Caco-2 (cell line): ENCODE data around the gene CXCL16. TPM values are rescaled to one million over a fixed set of nuclear protein-coding genes. Genes with fewer than 3 reads are reported as not detected.

Source experiments
- BruUV-seq: library from RNA; stranded (reverse); fragments of 400-500 nt; replicated peaks from 2 replicates; lab custom pipeline; 2021; lab: Mats Ljungman, UMichigan
- CTCF ChIA-PET: fragments of 300-600 bp; sonication (Branson Sonifier 250); formaldehyde crosslinking; loops from one replicate; lab custom pipeline; 2022; ENCODE audit warnings: antibody characterized with exemption; lab: Charles Lee
- POLR2A ChIA-PET: fragments of 300-600 bp; sonication (Branson Sonifier 250); formaldehyde crosslinking; loops from one replicate; lab custom pipeline; 2022; ENCODE audit warnings: antibody characterized with exemption; lab: Charles Lee
- DNase-seq, 2 experiments: peaks; one replicate each; pipeline versions ENCODE4 v3.0.0 to v3.0.0-alpha.2; 2020 to 2022
- H3K27me3 ChIP-seq: replicated peaks from 2 replicates; pipeline ENCODE4 v1.6.0; 2011; ENCODE audit warnings: low read length; ENCODE audit not compliant: control insufficient read depth, insufficient read depth
- H3K36me3 ChIP-seq: 2 replicates; pipeline ENCODE4 v1.5.1; 2011; ENCODE audit warnings: low read length; ENCODE audit not compliant: control insufficient read depth, insufficient read depth
- H3K4me1 ChIP-seq: fragments of 250-450 bp; sonication (Bioruptor Pico); 2 replicates; pipeline ENCODE4 v1.5.1; 2020; ENCODE audit warnings: mild to moderate bottlenecking
- H3K4me3 ChIP-seq: 2 replicates; pipeline ENCODE4 v1.5.1; 2011; ENCODE audit warnings: low read depth, mild to moderate bottlenecking, control low read depth, low read length
- H3K9me3 ChIP-seq: fragments of 250-450 bp; sonication (Bioruptor Pico); 2 replicates; pipeline ENCODE4 v1.5.1; 2020; ENCODE audit warnings: mild to moderate bottlenecking, moderate library complexity
- H3K27ac Mint-ChIP-seq: one replicate; pipeline ENCODE4 v1.8.0; 2022; ENCODE audit warnings: mixed read lengths; ENCODE audit not compliant: unreplicated experiment
- H3K27me3 Mint-ChIP-seq: one replicate; pipeline ENCODE4 v1.8.0; 2022; ENCODE audit warnings: mixed read lengths; ENCODE audit not compliant: insufficient read depth, unreplicated experiment
- H3K36me3 Mint-ChIP-seq: one replicate; pipeline ENCODE4 v1.8.0; 2022; ENCODE audit warnings: mild to moderate bottlenecking, mixed read lengths; ENCODE audit not compliant: insufficient read depth, unreplicated experiment
- H3K4me1 Mint-ChIP-seq: one replicate; pipeline ENCODE4 v1.8.0; 2022; ENCODE audit warnings: low read depth, mixed read lengths; ENCODE audit not compliant: unreplicated experiment
- H3K4me3 Mint-ChIP-seq: one replicate; pipeline ENCODE4 v1.8.0; 2022; ENCODE audit warnings: mild to moderate bottlenecking, moderate library complexity, mixed read lengths; ENCODE audit not compliant: unreplicated experiment
- H3K9me3 Mint-ChIP-seq: one replicate; pipeline ENCODE4 v1.8.0; 2022; ENCODE audit warnings: mixed read lengths; ENCODE audit not compliant: unreplicated experiment
- CTCF ChIP-seq, 2 experiments: fragments of 200-600 bp in 1 of 2; IDR thresholded peaks; 1 replicate in 1 of 2; 2 replicates in 1 of 2; pipeline versions ENCODE4 v1.5.1 to v1.8.0; 2011 to 2022; ENCODE audit warnings: antibody characterized with exemption in 1 of 2, control low read depth in 1 of 2, inconsistent platforms in 1 of 2, low read depth in 1 of 2, low read length in 1 of 2, mild to moderate bottlenecking in 1 of 2, moderate library complexity in 1 of 2; ENCODE audit not compliant: insufficient read depth in 1 of 2, severe bottlenecking in 1 of 2, unreplicated experiment in 1 of 2
- intact Hi-C: fragments of 100-400 bp; cut with micrococcal nuclease; formaldehyde crosslinking; loops from one replicate; pipeline ENCODE4 v1.10.0; 2022; ENCODE audit not compliant: unreplicated experiment
- total RNA-seq: library from RNA; stranded (reverse); gene quantifications from 2 replicates; pipeline ENCODE4 v1.2.3, GENCODE V29; 2022

Gene CXCL16
- total RNA-seq, 1 experiment from 2014 or later = 55.3 TPM

DNA sequence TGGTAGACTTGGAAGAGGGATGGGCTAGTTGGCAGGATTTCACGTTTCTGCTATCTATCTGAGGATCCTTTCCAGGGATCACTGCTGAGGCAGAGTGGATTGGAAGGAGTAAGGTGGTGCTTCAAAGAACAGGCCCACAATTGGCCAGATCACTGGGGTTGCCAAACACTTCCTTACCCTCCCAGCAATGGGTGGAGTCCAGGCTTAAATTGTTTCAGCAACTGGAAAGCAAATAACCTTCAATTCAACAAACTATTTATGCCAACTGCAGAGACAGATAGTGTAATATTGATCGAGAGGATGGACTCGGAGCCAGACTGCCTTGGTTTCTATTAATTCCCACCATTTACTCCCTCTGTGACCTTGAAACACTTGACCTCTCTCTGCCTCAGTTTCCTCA, 27.2 kb downstream of the CXCL16 start:
- ChIA-PET POLR2A (no interaction called here), CTCF (no interaction called here)
- Histone ChIP-seq H3K4me1 (no peaks in the 10 kb centered on the region; the same call in 1 of the 2 replicates), H3K36me3 (no peaks in the 10 kb centered on the region), H3K27me3 (no peaks in the 10 kb centered on the region), H3K4me3 (no peak overlapping the region), H3K9me3 (no peaks in the 10 kb centered on the region)
- H3K27ac Mint-ChIP-seq = no peak overlapping the region
- peaks cover 23% of the 10 kb centered on the region for H3K36me3 Mint-ChIP-seq
- H3K27me3 Mint-ChIP-seq = no peaks in the 10 kb centered on the region
- H3K4me1 Mint-ChIP-seq = no peaks in the 10 kb centered on the region
- no peak overlapping the region for H3K4me3 Mint-ChIP-seq
- no peaks in the 10 kb centered on the region for H3K9me3 Mint-ChIP-seq
- DNase-seq = no peak
- no peak for TF ChIP-seq CTCF (IDR thresholded peaks at IDR 0.05; ENCODE audit: insufficient read depth in 1 of 2, low read depth in 1 of 2, low read length in 1 of 2, severe bottlenecking in 1 of 2, unreplicated experiment in 1 of 2)
- intact Hi-C loops = no loop called here
- BruUV-seq = no TSS peak

GRCh38 chr17:4711661-4712181, 28.0 kb downstream of the CXCL16 start:
- Mint-ChIP-seq H3K4me3 (peak overlapping the region; percentile 84), H3K9me3 (no peaks in the 10 kb centered on the region), H3K4me1 (no peaks in the 10 kb centered on the region), H3K36me3 (peaks cover 24% of the 10 kb centered on the region), H3K27ac (no peak overlapping the region), H3K27me3 (no peaks in the 10 kb centered on the region)
- intact Hi-C loops = no loop called here
- H3K27me3 ChIP-seq = no peaks in the 10 kb centered on the region
- no peaks in the 10 kb centered on the region for H3K36me3 ChIP-seq
- POLR2A ChIA-PET = no interaction called here
- no peak for DNase-seq
- TF ChIP-seq CTCF (IDR thresholded peaks at IDR 0.05; ENCODE audit: insufficient read depth in 1 of 2, low read depth in 1 of 2, low read length in 1 of 2, severe bottlenecking in 1 of 2, unreplicated experiment in 1 of 2) = no peak
- H3K9me3 ChIP-seq = no peaks in the 10 kb centered on the region
- no peaks in the 10 kb centered on the region; the same call in 1 of the 2 replicates for H3K4me1 ChIP-seq
- no TSS peak for BruUV-seq
- CTCF ChIA-PET = no interaction called here
- peak overlapping the region; percentile 66 for H3K4me3 ChIP-seq

- intact Hi-C loops = loop anchor here (1.0 kb wide), 2 partner anchors 20 to 178 kb away; partner anchors contain the start of gene MED11
- no peak for TF ChIP-seq CTCF (IDR thresholded peaks at IDR 0.05; ENCODE audit: insufficient read depth in 1 of 2, low read depth in 1 of 2, low read length in 1 of 2, severe bottlenecking in 1 of 2, unreplicated experiment in 1 of 2)
- H3K4me1 Mint-ChIP-seq = peaks cover 4% of the 10 kb centered on the region
- Histone ChIP-seq H3K27me3 (no peaks in the 10 kb centered on the region), H3K4me3 (peak overlapping the region; percentile 66), H3K9me3 (no peaks in the 10 kb centered on the region), H3K4me1 (no peaks in the 10 kb centered on the region; the same call in 1 of the 2 replicates), H3K36me3 (no peaks in the 10 kb centered on the region)
- POLR2A ChIA-PET = interaction anchor here (0.7 to 1.2 kb wide), 6 partner anchors 20 to 85 kb away, joined by 3 to 7 read pairs (median 4); partner anchors contain the start of genes GLTPD2, MED11 and PSMB6
- DNase-seq = no peak
- BruUV-seq = TSS peak; percentile 15
- peaks cover 29% of the 10 kb centered on the region for H3K36me3 Mint-ChIP-seq
- no peaks in the 10 kb centered on the region for H3K27me3 Mint-ChIP-seq
- H3K27ac Mint-ChIP-seq = peak overlapping the region; percentile 83
- CTCF ChIA-PET = interaction anchor here (1.2 to 2.9 kb wide), 4 partner anchors 72 to 144 kb away, joined by 3 to 19 read pairs (median 4); partner anchors contain the start of gene PLD2
- peak overlapping the region; percentile 84 for H3K4me3 Mint-ChIP-seq
- H3K9me3 Mint-ChIP-seq = no peaks in the 10 kb centered on the region
Measured at GRCh38 chr17:4710693-4711634, 28.8 kb downstream of the CXCL16 start.
